Choroid plexus epithelial cell (primary cell): ENCODE results near the gene PDE8A.

Experiments
- DNase-seq: peaks from one replicate; pipeline ENCODE4 v3.0.0-alpha.2; 2010; ENCODE audit warnings: low read depth
- H3K4me3 ChIP-seq: 2 replicates; pipeline ENCODE4 v1.5.1; 2011; ENCODE audit warnings: low read depth, mild to moderate bottlenecking, control low read depth, low read length, moderate library complexity
- CTCF ChIP-seq: conservative IDR thresholded peaks from 2 replicates; pipeline ENCODE4 v1.5.1; 2011; ENCODE audit warnings: low read depth, mild to moderate bottlenecking, control low read depth, inconsistent platforms, low read length, moderate library complexity

The PDE8A gene

GRCh38 chr15:84970843-84971242, 10.8 kb upstream of the PDE8A start:
- TF ChIP-seq CTCF = no peak
- no peak for DNase-seq
- no peak overlapping the region for H3K4me3 ChIP-seq

DNA sequence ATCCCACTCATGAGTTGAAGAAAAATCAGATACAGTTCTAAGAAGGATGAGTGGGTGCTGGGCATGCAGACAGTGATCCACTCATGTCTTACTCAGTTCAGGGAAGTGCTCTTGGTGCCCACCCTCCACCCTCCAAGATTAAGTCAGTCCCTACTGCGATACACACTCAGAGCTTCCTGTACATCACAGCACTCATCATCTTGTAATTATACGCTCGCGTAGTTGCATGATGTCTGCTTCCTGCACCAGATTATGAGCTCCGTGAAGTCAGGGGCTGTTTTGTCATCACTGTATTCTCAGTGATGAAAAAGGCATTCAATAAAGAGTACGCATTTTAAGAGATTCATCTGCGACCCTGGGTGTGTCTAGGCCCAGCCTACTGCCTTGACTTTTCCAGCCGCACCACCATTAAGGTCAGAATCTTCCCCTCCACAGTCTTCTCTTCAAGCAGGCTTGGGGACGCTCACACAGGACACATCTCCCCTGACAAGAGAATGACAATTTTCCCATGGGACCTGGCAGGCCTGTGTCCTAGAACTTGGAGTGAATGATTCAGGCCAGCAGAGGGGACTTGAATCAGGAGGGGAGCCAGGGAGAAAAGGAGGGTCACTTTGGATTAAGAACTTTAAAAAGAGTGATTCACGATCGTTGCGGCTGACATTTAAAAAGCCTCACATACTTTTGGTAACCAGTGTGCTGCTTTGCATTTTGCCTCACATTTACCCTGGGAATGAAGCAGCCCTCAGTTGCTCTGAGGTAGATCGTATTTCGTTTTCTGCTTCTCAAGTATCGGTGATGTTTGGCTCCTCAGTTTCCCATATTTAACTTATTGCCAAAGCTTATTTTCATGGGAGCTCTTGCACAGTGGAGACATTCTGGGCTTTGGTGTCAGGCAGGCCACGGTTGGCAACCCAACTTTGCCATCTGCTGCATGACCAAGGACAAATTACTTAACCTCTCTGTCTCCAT, 7.9 kb upstream of the PDE8A start:
- no peak overlapping the region for H3K4me3 ChIP-seq
- no peak for TF ChIP-seq CTCF
- no peak for DNase-seq

DNA sequence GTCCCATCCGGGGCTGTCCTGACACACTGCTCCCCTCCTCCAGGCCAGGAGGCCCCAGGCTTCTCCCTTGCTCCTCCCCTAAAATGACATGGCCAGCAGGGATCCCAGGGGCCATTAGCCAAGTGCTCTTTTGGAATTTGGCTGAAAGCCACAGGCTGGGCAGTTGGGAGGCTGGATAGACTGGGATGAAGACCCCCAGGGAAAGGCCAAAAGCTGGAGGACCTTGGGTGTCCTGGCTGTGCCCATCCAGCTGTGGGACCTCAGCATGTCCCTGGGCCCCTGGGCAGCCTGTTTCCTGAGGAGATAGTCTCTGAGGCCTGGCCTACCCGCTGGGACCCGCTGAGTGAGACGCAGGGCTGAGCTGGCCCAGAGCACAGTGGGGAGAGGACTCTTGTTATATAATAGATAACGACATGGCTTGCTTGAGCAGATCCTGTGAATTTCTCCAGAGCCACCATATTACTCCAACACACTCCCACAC, 5.7 kb upstream of the PDE8A start:
- no peak for TF ChIP-seq CTCF
- no peak overlapping the region for H3K4me3 ChIP-seq
- DNase-seq = no peak

GRCh38 chr15:84976746-84977345, 4.8 kb upstream of the PDE8A start:
- no peak overlapping the region for H3K4me3 ChIP-seq
- DNase-seq = no peak
- TF ChIP-seq CTCF = no peak

DNA sequence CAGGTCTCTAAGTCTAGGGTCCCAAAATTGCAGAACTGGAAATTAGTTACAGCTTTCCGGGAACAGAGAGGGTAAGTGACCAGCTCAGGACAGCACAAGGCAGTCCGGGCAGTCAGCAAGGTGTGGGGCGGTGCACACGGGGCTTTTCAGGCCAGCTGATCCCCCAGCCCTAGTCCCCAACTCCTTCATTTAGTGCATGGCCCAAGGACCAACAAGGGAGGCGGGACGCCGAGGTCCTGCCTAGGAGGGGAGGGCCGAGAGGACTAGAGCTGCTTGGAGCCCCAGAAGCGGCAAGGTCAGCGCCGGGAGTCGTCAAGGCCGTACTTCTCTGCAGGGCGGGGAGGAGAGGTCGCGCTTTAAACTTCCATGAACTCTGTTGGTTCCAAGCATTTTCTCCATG, 2.0 kb upstream of the PDE8A start:
- TF ChIP-seq CTCF = no peak
- peak overlapping the region; percentile 38 for H3K4me3 ChIP-seq
- DNase-seq = no peak

- H3K4me3 ChIP-seq = peak overlapping the region; percentile 82
- peak; percentile 93 for DNase-seq
- TF ChIP-seq CTCF = no peak
Measured at GRCh38 chr15:84980196-84981053, 1.2 kb upstream of the PDE8A start.
